Type B pancreatic cell (in vitro differentiated cells): ENCODE measurements around the gene DHX16. TPM values are rescaled to one million over a fixed set of nuclear protein-coding genes. Genes with fewer than 3 reads are reported as not detected.

Experiments used
- DNase-seq: peaks from one replicate; pipeline ENCODE4 v3.0.0; 2021; ENCODE audit warnings: mixed read lengths; ENCODE audit not compliant: unreplicated experiment; ENCODE audit errors: extremely low spot score
- H3K27ac Mint-ChIP-seq: 2 replicates; pipeline ENCODE4 v1.8.0; 2021; ENCODE audit warnings: mild to moderate bottlenecking, mixed read lengths
- H3K27me3 Mint-ChIP-seq: 2 replicates; pipeline ENCODE4 v1.8.0; 2021; ENCODE audit warnings: mixed read lengths
- H3K36me3 Mint-ChIP-seq: 2 replicates; pipeline ENCODE4 v1.8.0; 2021; ENCODE audit warnings: mixed read lengths
- H3K4me1 Mint-ChIP-seq: one replicate; pipeline ENCODE4 v1.8.0; 2021; ENCODE audit warnings: mixed read lengths; ENCODE audit not compliant: unreplicated experiment
- H3K4me3 Mint-ChIP-seq: 2 replicates; pipeline ENCODE4 v1.8.0; 2021; ENCODE audit warnings: mild to moderate bottlenecking, mixed read lengths
- H3K9me3 Mint-ChIP-seq: 2 replicates; pipeline ENCODE4 v1.8.0; 2021; ENCODE audit warnings: mixed read lengths
- total RNA-seq: library from RNA; stranded (reverse); gene quantifications from 2 replicates; pipeline ENCODE4 v1.2.1, GENCODE V29; 2021; ENCODE audit warnings: low replicate concordance
- TF ChIP-seq, protein P1 (sequence below): fragments of 200-600 bp; sonication (generic); conservative IDR thresholded peaks from 2 replicates; pipeline ENCODE4 v1.5.0; 2021; ENCODE audit warnings: antibody characterized with exemption, mild to moderate bottlenecking

DHX16 gene
- total RNA-seq, 1 donor from 2014 or later, result 29.6 TPM

DNA sequence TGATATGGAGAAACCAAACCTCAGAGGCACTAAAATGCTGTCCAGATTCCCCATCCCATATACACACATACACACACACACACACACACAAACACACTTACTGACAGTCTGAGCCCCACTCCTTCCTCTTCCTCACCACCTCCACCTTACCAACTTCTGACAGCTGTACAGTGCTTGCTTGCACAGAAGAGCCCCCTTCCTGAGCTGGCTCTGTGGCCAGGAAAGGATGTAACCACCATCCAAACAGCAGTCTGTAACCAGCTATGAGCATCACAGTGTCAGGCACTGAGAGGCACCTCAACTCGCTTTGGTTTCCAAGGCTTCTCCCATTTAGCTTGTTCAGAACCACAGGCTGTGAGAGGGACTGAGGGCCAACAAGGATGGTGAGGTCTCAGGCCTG is 31.8 kb downstream of the DHX16 start:
- Mint-ChIP-seq H3K27me3 (no peaks in the 10 kb centered on the region), H3K27ac (no peak overlapping the region), H3K4me1 (peaks cover 4% of the 10 kb centered on the region), H3K4me3 (no peak overlapping the region), H3K36me3 (peaks cover 31% of the 10 kb centered on the region), H3K9me3 (no peaks in the 10 kb centered on the region)
- TF ChIP-seq, protein P1, sequence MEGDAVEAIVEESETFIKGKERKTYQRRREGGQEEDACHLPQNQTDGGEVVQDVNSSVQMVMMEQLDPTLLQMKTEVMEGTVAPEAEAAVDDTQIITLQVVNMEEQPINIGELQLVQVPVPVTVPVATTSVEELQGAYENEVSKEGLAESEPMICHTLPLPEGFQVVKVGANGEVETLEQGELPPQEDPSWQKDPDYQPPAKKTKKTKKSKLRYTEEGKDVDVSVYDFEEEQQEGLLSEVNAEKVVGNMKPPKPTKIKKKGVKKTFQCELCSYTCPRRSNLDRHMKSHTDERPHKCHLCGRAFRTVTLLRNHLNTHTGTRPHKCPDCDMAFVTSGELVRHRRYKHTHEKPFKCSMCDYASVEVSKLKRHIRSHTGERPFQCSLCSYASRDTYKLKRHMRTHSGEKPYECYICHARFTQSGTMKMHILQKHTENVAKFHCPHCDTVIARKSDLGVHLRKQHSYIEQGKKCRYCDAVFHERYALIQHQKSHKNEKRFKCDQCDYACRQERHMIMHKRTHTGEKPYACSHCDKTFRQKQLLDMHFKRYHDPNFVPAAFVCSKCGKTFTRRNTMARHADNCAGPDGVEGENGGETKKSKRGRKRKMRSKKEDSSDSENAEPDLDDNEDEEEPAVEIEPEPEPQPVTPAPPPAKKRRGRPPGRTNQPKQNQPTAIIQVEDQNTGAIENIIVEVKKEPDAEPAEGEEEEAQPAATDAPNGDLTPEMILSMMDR, result no peak
- DNase-seq, result no peak

DNA sequence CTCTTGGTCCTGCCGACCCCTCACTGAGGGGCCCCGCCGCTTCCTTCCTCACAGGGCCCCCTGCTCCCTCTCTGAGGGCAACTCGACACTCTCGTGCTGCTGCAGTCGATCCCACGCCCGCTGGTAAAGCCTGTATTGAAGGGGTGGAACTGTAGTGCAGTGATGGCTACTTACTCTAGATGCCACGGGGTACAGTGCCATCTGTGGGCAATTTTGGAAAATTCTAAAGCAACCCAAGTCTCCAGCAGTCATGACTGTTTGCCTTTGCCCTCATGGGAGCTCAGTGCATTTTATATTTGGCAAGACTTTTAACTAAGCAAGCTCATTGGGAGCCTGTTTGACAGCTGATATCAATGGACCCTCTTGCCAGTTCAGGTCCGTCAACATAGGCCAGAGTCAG is 32.3 kb downstream of the DHX16 start:
- H3K36me3 Mint-ChIP-seq, result peaks cover 32% of the 10 kb centered on the region
- TF ChIP-seq, protein P1, result no peak
- DNase-seq, result no peak
- H3K9me3 Mint-ChIP-seq, result no peaks in the 10 kb centered on the region
- no peak overlapping the region for H3K27ac Mint-ChIP-seq
- no peak overlapping the region for H3K4me3 Mint-ChIP-seq
- H3K4me1 Mint-ChIP-seq, result no peaks in the 10 kb centered on the region
- no peaks in the 10 kb centered on the region for H3K27me3 Mint-ChIP-seq

DNA sequence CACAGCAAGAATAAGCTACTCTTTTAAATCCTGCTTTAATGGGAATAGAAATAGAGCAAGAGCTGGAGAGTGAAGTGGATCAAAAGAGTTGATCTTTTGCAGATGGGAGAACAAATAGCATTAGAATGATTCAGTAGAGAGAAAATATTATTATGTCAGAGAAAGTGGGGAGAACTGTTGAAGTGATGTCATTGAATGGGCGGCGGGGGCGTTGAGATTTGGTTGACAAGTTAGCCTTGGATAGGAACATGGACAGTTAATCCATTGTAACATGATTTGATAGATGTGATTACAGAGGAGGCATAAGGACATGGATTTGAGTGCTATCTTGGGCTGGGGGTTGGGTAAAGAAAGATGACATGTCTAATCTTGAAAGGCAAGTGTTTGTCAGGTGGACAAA is 37.0 kb downstream of the DHX16 start:
- Mint-ChIP-seq H3K27ac (no peak overlapping the region), H3K36me3 (peaks cover 40% of the 10 kb centered on the region), H3K27me3 (no peaks in the 10 kb centered on the region), H3K4me3 (no peak overlapping the region), H3K9me3 (no peaks in the 10 kb centered on the region), H3K4me1 (no peaks in the 10 kb centered on the region)
- TF ChIP-seq, protein P1, result no peak
- no peak for DNase-seq

DNA sequence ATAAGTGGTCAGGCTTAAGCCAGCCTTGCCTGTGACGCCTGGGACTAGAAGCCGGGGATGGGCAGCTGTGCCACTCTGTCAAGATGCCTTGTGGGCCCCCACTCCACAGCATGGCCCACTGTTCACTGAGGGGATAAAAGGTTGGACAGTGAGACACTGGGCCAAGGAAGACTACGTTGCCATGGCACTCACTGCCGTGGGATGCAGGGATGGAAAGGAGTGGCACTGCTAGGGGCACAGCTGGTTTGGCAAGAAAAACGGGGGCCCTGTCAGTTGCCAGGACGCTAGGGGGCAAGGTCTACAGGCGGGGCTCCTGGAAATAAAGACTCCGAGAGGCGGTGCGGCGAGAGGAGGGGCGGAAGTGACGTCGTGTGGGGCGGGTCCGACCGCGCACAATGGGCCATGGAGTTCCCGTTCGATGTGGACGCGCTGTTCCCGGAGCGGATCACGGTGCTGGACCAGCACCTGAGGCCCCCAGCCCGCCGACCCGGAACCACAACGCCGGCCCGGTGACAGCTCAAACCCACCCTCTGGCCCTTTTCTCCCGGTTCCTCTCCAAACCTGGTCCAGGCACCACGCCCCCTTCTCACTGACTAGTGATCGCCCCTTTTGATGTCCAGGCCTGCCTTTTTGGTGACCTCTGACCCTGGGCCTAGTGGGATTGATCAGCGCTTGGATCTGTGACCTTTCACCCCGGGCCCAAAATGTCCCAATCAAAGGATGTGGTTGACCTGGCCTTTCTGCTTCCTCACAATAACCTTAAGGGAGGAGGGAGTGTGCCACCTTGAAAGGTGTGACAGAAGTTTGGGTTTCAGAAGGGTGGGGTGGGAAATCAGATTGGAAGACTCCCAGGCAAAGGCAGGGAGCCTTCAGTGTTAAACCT is 46.1 kb downstream of the DHX16 start, which contains the start of gene ATAT1:
TSS of gene ATAT1 (plus strand) at position 391 of the 883 bp plus-strand sequence.
- H3K27me3 Mint-ChIP-seq, result no peaks in the 10 kb centered on the region
- H3K9me3 Mint-ChIP-seq, result no peaks in the 10 kb centered on the region
- H3K4me3 Mint-ChIP-seq, result peak within 1 kb of the TSS; percentile 94
- TF ChIP-seq, protein P1, result peak; percentile 62
- H3K36me3 Mint-ChIP-seq, result peaks cover 32% of the 10 kb centered on the region
- peak within 1 kb of the TSS; percentile 95 for H3K27ac Mint-ChIP-seq
- peaks cover 20% of the 10 kb centered on the region for H3K4me1 Mint-ChIP-seq
- DNase-seq, result peak; percentile 84

DNA sequence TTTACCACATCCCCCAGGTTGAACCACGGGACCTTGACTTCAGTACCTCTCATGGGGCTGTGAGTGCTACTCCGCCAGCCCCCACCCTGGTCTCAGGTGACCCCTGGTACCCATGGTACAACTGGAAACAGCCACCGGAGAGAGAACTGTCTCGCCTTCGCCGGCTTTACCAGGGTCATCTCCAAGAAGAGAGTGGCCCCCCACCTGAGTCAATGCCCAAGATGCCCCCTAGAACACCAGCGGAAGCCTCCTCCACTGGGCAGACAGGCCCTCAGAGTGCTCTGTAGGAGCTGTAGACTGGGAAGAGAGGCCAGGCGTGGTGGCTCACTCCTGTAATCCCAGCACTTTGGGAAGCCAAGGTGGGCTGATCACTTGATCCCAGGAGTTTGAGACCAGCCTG is 47.3 kb downstream of the DHX16 start:
- no peak for DNase-seq
- H3K27me3 Mint-ChIP-seq, result no peaks in the 10 kb centered on the region
- no peak overlapping the region for H3K27ac Mint-ChIP-seq
- peaks cover 24% of the 10 kb centered on the region for H3K36me3 Mint-ChIP-seq
- TF ChIP-seq, protein P1, result no peak
- H3K4me1 Mint-ChIP-seq, result peaks cover 20% of the 10 kb centered on the region
- H3K9me3 Mint-ChIP-seq, result no peaks in the 10 kb centered on the region
- peak overlapping the region; percentile 94 for H3K4me3 Mint-ChIP-seq
